ENCODE data around the gene MRPS11. TPM values are rescaled to one million over a fixed set of nuclear protein-coding genes. Genes with fewer than 3 reads are reported as not detected.

The MRPS11 gene
- total and polyA plus RNA-seq, 9 donors, result 8.3 to 32.4 (median 21.7) TPM

DNA sequence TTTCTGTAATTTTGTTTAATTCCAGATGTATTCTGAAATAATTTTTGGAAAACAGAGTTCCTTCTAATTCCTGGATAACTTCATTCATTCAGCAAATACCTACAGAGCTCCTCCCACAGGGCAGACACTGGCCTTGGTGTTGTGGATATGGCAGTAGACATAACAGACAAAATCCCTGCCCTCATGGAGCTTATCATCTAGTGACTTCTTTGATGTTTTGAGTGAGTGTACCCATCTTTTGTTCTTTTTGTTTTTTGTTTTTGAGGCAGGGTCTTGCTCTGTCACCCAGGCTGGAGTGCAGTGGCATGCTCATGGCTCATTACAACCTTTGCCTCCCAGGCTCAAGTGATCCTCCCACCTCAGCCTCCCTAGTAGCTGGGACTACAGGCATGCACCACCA, 57.9 kb downstream of the MRPS11 start:
- Histone ChIP-seq H3K4me3 (no peak overlapping the region), H3K9me3 (no peaks in the 10 kb centered on the region), H3K27me3 (no peaks in the 10 kb centered on the region), H3K27ac (no peak overlapping the region), H3K4me1 (ENCODE audit: insufficient read depth) (no peaks in the 10 kb centered on the region), H3K36me3 (no peaks in the 10 kb centered on the region)
- intact Hi-C loops (cut with DNase I), result no loop called here
- DNase-seq, result no peak
- TF ChIP-seq EP300 (IDR thresholded peaks at IDR 0.05) (no peak), POLR2A (IDR thresholded peaks at IDR 0.05) (no peak)
- TF ChIP-seq, protein P1, sequence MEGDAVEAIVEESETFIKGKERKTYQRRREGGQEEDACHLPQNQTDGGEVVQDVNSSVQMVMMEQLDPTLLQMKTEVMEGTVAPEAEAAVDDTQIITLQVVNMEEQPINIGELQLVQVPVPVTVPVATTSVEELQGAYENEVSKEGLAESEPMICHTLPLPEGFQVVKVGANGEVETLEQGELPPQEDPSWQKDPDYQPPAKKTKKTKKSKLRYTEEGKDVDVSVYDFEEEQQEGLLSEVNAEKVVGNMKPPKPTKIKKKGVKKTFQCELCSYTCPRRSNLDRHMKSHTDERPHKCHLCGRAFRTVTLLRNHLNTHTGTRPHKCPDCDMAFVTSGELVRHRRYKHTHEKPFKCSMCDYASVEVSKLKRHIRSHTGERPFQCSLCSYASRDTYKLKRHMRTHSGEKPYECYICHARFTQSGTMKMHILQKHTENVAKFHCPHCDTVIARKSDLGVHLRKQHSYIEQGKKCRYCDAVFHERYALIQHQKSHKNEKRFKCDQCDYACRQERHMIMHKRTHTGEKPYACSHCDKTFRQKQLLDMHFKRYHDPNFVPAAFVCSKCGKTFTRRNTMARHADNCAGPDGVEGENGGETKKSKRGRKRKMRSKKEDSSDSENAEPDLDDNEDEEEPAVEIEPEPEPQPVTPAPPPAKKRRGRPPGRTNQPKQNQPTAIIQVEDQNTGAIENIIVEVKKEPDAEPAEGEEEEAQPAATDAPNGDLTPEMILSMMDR (IDR thresholded peaks at IDR 0.05), result no peak

DNA sequence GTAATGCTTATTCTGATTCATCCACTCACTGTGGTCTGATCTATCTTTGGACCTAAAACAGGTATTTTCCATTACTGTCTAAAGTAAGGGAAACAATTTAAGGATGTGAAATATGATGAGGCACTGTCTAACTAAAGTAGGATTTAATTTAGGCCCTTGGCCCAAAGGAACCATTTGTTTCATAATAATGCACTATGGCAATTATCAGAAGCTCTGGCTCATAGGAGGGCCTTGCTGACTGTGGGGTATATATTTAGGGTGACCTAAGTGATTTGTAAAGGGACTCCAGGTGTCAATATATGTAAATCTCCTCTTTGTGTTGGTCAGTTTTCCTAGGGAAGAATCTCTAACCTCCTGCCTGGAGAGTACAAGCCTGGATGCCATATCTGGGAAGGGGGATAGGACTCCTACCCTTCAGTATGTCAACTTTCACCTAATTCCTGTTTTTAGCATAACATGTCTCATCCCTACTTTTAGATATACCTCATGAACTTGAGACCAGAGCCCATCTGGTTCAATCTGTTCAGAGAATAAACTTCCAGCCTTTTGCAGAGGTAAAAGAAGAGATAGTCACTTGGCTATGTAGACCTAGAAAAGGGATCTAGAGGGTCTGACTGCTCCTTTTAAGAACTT, 58.9 kb downstream of the MRPS11 start:
- H3K27me3 ChIP-seq, result no peaks in the 10 kb centered on the region
- no peaks in the 10 kb centered on the region for H3K9me3 ChIP-seq
- H3K4me3 ChIP-seq, result no peak overlapping the region
- no peak for DNase-seq
- TF ChIP-seq, protein P1 (IDR thresholded peaks at IDR 0.05), result no peak
- no peak for TF ChIP-seq POLR2A (IDR thresholded peaks at IDR 0.05)
- TF ChIP-seq EP300 (IDR thresholded peaks at IDR 0.05), result no peak
- intact Hi-C loops (cut with DNase I), result no loop called here
- H3K27ac ChIP-seq, result no peak overlapping the region
- H3K36me3 ChIP-seq, result no peaks in the 10 kb centered on the region
- no peaks in the 10 kb centered on the region for H3K4me1 ChIP-seq (ENCODE audit: insufficient read depth)

DNA sequence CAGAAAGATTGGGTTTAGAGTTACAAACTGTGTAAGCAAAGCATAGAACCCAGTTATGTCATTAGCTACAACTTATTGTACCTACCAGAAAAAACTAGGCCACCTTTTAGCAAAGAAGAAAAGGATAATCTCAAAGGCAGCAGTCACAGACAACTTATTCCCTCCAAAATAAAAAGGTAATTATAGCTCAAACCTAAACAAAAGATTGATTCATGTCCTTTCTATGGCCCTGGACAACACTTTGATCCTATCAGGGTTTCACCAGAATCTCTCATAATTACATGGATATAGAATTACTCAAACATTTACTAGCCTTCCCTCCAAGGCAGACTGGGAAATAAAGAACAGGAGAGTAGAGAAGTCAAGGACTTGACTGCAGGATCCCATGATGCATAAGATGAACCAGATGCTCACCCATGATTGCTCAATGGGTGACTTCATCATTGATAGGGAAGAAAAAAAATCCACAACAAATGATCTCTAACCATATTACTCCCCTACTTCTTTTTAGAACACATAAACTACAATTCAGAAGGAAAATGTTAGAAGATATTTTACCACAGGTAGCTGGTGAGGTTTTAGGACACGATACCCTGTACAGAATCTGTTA, 61.6 kb downstream of the MRPS11 start:
- Histone ChIP-seq H3K27ac (no peak overlapping the region), H3K9me3 (no peaks in the 10 kb centered on the region), H3K36me3 (no peaks in the 10 kb centered on the region), H3K4me3 (no peak overlapping the region), H3K27me3 (no peaks in the 10 kb centered on the region), H3K4me1 (ENCODE audit: insufficient read depth) (no peaks in the 10 kb centered on the region)
- DNase-seq, result no peak
- no peak for TF ChIP-seq POLR2A (IDR thresholded peaks at IDR 0.05)
- TF ChIP-seq EP300 (IDR thresholded peaks at IDR 0.05), result no peak
- TF ChIP-seq, protein P1 (IDR thresholded peaks at IDR 0.05), result no peak
- WGBS, 3 donors, result 95 to 100% (median 100%) methylated on average over 1 of the region's 1 CpG
- intact Hi-C loops (cut with DNase I), result no loop called here

Other genes with a start within 250 kb of the MRPS11 start
- gene NTRK3, start 211.0 kb upstream of the MRPS11 start, total RNA-seq, result 1 to 10 TPM in 5 of 7 donors, under 1 TPM in 2; 0.77 to 4.7 (median 2.7) TPM
- gene NTRK3, start 211.0 kb upstream of the MRPS11 start, polyA plus RNA-seq, result 10 to 100 TPM in 1 of 2 donors, 1 to 10 TPM in 1; 2.6 to 14.6 TPM
- gene MRPL46, start 320 bp upstream of the MRPS11 start, total RNA-seq, result 10 to 100 TPM; 12.1 to 22.4 (median 19.5) TPM
- 10 to 100 TPM; 23.0 to 33.7 TPM for gene MRPL46, start 320 bp upstream of the MRPS11 start, polyA plus RNA-seq
- 10 to 100 TPM in 6 of 7 donors, 1 to 10 TPM in 1; 10.0 to 22.8 (median 17.6) TPM for gene DET1, start 79.0 kb downstream of the MRPS11 start, total RNA-seq
- 10 to 100 TPM; 11.4 to 14.0 TPM for gene DET1, start 79.0 kb downstream of the MRPS11 start, polyA plus RNA-seq
- 10 to 100 TPM; 11.3 to 27.1 (median 16.9) TPM for gene AEN, start 153.6 kb downstream of the MRPS11 start, total RNA-seq
- gene AEN, start 153.6 kb downstream of the MRPS11 start, polyA plus RNA-seq, result 1 to 10 TPM; 6.9 to 8.0 TPM
- gene ISG20, start 171.3 kb downstream of the MRPS11 start, total RNA-seq, result 10 to 100 TPM in 6 of 7 donors, 1 to 10 TPM in 1; 7.2 to 58.6 (median 19.4) TPM
- gene ISG20, start 171.3 kb downstream of the MRPS11 start, polyA plus RNA-seq, result 10 to 100 TPM in 1 of 2 donors, under 1 TPM in 1; 0.88 to 11.5 TPM

Data from ovary (tissue), 9 donors.